Measurements from ENCODE around the gene CDH13. TPM values are rescaled to one million over a fixed set of nuclear protein-coding genes. Genes with fewer than 3 reads are reported as not detected.

CDH13 gene
- total RNA-seq, 1 experiment from 2014 or later = 0.89 TPM

- H3K4me3 ChIP-seq = no peak overlapping the region
- no peaks in the 10 kb centered on the region for H3K27me3 ChIP-seq
- no peak for DNase-seq
- no peaks in the 10 kb centered on the region for H3K9me3 ChIP-seq
- no peaks in the 10 kb centered on the region for H3K36me3 ChIP-seq
These were observed 136.6 kb downstream of the CDH13 start for GRCh38 chr16:82763371-82763770.

DNA sequence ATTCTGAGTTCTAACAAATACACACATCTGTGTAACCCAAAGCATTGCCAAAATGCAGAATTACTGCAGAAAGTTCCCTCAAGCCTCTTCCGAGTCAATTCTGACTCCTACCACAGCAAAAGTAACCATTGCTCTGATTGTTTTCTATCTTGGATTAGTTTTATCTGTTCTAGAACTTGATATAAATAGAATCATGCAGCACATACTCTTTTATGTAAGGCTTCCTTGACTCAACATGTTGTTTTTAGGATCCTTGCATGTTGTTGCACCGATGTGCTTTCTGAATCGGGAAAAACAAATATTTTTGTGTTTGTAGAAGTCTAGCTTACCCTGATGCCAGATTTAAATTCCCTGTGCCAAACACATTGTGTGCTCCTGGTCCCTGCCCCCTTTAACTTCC, 140.4 kb downstream of the CDH13 start:
- Histone ChIP-seq H3K36me3 (no peaks in the 10 kb centered on the region), H3K4me3 (no peak overlapping the region), H3K27me3 (no peaks in the 10 kb centered on the region), H3K9me3 (no peaks in the 10 kb centered on the region)
- DNase-seq = no peak

GRCh38 chr16:82767808-82768207, 141.0 kb downstream of the CDH13 start:
- DNase-seq = no peak
- Histone ChIP-seq H3K36me3 (no peaks in the 10 kb centered on the region), H3K27me3 (no peaks in the 10 kb centered on the region), H3K9me3 (no peaks in the 10 kb centered on the region), H3K4me3 (no peak overlapping the region)

GRCh38 chr16:82769845-82770244, 143.1 kb downstream of the CDH13 start:
- no peak for DNase-seq
- H3K9me3 ChIP-seq = no peaks in the 10 kb centered on the region
- no peak overlapping the region for H3K4me3 ChIP-seq
- H3K36me3 ChIP-seq = no peaks in the 10 kb centered on the region
- no peaks in the 10 kb centered on the region for H3K27me3 ChIP-seq

DNA sequence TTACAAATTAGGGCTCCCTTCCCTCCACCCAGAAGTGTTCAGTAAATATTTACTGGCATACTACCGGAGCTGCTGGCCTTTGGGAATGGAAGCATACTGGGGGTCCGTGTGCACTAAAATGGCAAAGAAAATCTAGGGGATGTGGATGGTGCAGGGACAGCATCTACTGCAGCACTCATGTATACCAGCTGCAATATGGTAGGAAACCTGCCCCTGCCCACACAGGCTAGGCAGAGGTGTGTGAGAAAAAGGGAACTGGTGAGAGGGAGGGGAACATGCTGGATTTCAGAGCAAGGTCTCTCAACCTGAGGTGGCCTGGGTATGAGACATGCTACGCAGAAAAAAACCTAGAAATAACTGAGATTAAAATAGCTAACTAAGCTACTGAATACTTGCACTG, 145.4 kb downstream of the CDH13 start:
- no peak for DNase-seq
- Histone ChIP-seq H3K9me3 (no peaks in the 10 kb centered on the region), H3K27me3 (no peaks in the 10 kb centered on the region), H3K36me3 (no peaks in the 10 kb centered on the region), H3K4me3 (no peak overlapping the region)

GRCh38 chr16:82773018-82773417, 146.2 kb downstream of the CDH13 start:
- DNase-seq = no peak
- no peaks in the 10 kb centered on the region for H3K9me3 ChIP-seq

GRCh38 chr16:82776470-82777146, 149.8 kb downstream of the CDH13 start:
- H3K9me3 ChIP-seq = no peaks in the 10 kb centered on the region
- H3K36me3 ChIP-seq = no peaks in the 10 kb centered on the region
- no peak for DNase-seq
- no peak overlapping the region for H3K4me3 ChIP-seq
- H3K27me3 ChIP-seq = no peaks in the 10 kb centered on the region

More at GRCh38 chr16:82773018-82773417, 146.2 kb downstream of the CDH13 start:
- Histone ChIP-seq H3K27me3 (no peaks in the 10 kb centered on the region), H3K36me3 (no peaks in the 10 kb centered on the region), H3K4me3 (no peak overlapping the region)

GRCh38 chr16:82782715-82783251, 156.0 kb downstream of the CDH13 start:
- DNase-seq = no peak
- H3K4me3 ChIP-seq = no peak overlapping the region
- no peaks in the 10 kb centered on the region for H3K36me3 ChIP-seq
- no peaks in the 10 kb centered on the region for H3K9me3 ChIP-seq
- H3K27me3 ChIP-seq = no peaks in the 10 kb centered on the region

- Histone ChIP-seq H3K27me3 (no peaks in the 10 kb centered on the region), H3K4me3 (no peak overlapping the region), H3K9me3 (no peaks in the 10 kb centered on the region), H3K36me3 (no peaks in the 10 kb centered on the region)
- DNase-seq = no peak
These were observed 157.3 kb downstream of the CDH13 start for GRCh38 chr16:82783933-82784572.

DNA sequence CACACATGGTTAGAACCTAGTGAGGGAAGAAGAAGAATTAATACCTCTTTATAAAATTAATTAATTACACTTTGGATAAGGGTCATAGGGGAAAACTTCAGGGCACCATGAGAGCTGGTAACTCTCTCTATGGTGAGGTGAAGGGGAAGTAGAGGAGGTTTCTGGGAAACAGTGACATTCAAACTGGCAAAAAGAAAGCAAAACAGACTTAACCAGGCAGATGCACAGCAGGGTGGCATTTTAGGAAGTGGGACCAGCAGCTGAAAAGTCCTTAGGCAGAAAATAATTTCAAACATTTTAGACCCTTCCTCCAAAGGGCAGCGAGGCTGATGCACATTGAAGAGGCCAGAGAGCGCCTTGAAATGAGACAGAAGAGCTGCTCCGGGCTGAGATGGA, 157.8 kb downstream of the CDH13 start:
- DNase-seq = no peak
- no peaks in the 10 kb centered on the region for H3K27me3 ChIP-seq
- no peaks in the 10 kb centered on the region for H3K9me3 ChIP-seq
- no peak overlapping the region for H3K4me3 ChIP-seq
- H3K36me3 ChIP-seq = no peaks in the 10 kb centered on the region

GRCh38 chr16:82788225-82788624, 161.5 kb downstream of the CDH13 start:
- no peak overlapping the region for H3K4me3 ChIP-seq
- H3K9me3 ChIP-seq = no peaks in the 10 kb centered on the region
- no peaks in the 10 kb centered on the region for H3K27me3 ChIP-seq
- no peak for DNase-seq
- H3K36me3 ChIP-seq = no peaks in the 10 kb centered on the region

DNA sequence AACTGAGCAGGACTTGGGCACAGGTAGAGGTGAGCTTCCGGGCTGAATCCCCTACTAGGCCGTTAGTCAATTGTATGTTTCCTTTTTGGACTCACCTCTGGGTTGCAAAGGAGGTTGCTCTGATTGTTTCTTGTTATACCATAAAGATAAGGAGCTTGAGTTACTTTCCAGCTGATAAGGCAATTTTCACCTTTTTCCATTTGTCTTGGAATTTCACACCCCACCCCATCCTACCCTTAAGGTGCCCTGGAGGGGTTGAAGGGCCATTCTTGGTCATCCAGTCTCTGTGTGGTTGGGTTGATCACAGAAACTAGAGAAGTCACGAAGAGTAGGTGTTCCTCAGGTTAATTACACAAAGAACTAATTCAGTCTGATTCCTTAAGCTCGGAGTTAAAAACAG, 162.2 kb downstream of the CDH13 start:
- H3K36me3 ChIP-seq = no peaks in the 10 kb centered on the region
- no peaks in the 10 kb centered on the region for H3K9me3 ChIP-seq
- H3K27me3 ChIP-seq = no peaks in the 10 kb centered on the region
- DNase-seq = no peak
- no peak overlapping the region for H3K4me3 ChIP-seq

- no peak overlapping the region for H3K4me3 ChIP-seq
- no peaks in the 10 kb centered on the region for H3K36me3 ChIP-seq
- no peaks in the 10 kb centered on the region for H3K9me3 ChIP-seq
- no peaks in the 10 kb centered on the region for H3K27me3 ChIP-seq
- no peak for DNase-seq
These were observed 165.9 kb downstream of the CDH13 start for GRCh38 chr16:82792693-82793092.

DNA sequence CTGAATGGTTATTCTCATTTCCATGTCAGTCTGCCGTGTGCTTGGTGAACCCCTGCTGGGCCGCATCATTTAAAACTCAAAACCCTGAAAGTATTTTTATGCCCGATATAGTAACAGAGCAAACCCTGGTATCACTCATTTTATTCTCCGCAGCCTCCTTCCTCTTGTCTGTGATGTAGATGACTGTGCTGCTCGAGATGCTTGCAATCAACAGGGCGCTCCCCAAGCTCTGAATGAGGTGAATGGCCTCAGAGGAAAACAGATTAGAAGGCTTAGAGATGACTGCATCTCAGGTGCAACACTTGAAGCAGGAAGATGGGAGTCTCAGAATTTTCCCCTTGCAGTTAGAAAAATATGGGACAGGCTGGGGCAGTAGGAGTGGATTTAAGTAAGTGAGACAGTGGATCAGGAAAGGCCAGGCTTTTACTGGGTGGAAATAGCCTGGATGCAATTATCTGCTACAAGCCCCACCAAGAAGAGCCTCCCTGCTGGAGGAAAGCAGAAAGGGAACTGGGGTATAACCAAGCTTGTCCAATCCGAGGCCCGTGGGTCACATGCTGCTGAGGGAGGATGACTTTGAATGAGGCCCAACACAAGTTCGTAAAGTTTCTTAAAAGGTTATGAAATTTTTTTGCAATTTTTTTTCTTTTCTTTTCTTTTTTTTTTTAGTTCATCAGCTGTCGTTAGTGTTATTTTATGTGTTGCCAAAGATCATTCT, 166.9 kb downstream of the CDH13 start:
- Histone ChIP-seq H3K9me3 (no peaks in the 10 kb centered on the region), H3K27me3 (no peaks in the 10 kb centered on the region), H3K36me3 (no peaks in the 10 kb centered on the region), H3K4me3 (no peak overlapping the region)
- DNase-seq = no peak

DNA sequence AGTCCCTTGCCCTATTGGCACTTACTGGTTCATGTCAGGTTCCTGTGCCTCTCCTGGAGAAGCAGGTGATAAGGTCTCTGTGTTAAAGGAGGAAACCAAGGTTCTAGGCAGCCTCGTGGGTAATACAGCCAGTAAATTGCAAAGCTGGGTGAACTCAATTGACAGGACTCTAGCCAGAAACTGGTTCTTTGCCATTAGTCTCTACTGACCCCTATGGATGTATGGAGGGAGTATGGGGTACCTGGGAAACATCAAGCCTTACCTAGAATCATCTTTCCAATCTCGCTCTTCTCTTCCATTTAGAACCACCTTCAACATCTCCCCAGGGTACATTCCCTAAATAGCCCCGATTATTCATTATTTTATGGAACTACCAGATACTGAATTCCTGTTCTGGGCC, 169.3 kb downstream of the CDH13 start:
- H3K27me3 ChIP-seq = no peaks in the 10 kb centered on the region
- H3K4me3 ChIP-seq = no peak overlapping the region
- no peaks in the 10 kb centered on the region for H3K36me3 ChIP-seq
- DNase-seq = no peak
- H3K9me3 ChIP-seq = no peaks in the 10 kb centered on the region

- no peak for DNase-seq
- no peak overlapping the region for H3K4me3 ChIP-seq
These were observed 174.6 kb downstream of the CDH13 start for GRCh38 chr16:82801361-82801760.

DNA sequence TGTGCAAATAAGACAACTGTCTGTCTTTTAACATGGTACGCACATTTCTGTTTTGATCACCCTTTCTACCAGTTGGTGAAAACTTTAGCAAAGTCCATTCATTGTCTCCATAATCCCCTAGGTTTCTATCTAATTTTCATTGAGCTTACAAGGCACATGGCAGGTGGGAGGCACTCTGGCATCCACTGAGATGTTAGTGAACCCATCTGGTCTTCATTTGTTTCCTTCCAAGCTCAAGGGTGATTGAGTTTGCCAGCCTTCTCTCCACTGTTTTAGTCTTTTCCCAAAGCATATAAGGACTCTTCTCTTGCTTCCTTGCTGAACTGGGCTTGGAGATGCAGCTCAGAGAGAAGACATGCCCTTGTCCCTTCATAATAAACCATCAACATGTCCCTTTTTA, 179.1 kb downstream of the CDH13 start:
- Histone ChIP-seq H3K4me3 (no peak overlapping the region), H3K27me3 (no peaks in the 10 kb centered on the region), H3K36me3 (no peaks in the 10 kb centered on the region), H3K9me3 (no peaks in the 10 kb centered on the region)
- no peak for DNase-seq

More at GRCh38 chr16:82801361-82801760, 174.6 kb downstream of the CDH13 start:
- Histone ChIP-seq H3K27me3 (no peaks in the 10 kb centered on the region), H3K9me3 (no peaks in the 10 kb centered on the region), H3K36me3 (no peaks in the 10 kb centered on the region)
